Stimulated activated CD8-positive, alpha-beta memory T cell treated with anti-CD3 and anti-CD28 coated beads, Interleukin-7, amount 100 ng/mL, for 24 hours (primary cell): Measurements from ENCODE around the gene ALDH16A1.

Experiments used
- DNase-seq: peaks from one replicate; pipeline ENCODE4 v3.0.0-alpha.2; 2020; ENCODE audit warnings: low read depth

Gene ALDH16A1

DNA sequence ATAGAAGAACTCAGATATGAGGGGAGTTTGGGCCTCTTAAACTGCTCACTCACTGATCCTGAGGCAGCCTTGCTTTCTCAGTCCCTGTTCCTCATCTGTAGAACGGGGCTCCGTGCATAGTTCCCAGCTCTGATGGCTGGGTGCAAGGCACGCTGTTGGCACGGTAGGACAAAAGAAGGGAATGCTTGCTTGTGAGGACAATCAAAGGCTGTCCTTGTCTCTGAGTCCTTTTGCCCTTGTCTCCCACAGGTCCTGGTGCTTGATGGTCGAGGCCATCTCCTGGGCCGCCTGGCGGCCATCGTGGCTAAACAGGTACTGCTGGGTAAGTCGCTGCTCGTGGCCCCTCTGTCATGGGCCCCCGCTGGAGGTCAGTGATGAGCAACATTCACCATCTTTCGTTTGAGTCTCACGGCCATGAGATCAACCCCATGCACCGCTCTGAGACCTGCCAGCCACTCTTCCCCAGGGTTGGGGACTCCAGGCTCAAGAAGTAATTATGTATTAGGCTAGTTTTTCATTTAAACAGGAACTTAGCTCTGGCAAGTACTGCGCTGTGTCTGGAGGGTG is 36.7 kb downstream of the ALDH16A1 start:
- no peak for DNase-seq

DNA sequence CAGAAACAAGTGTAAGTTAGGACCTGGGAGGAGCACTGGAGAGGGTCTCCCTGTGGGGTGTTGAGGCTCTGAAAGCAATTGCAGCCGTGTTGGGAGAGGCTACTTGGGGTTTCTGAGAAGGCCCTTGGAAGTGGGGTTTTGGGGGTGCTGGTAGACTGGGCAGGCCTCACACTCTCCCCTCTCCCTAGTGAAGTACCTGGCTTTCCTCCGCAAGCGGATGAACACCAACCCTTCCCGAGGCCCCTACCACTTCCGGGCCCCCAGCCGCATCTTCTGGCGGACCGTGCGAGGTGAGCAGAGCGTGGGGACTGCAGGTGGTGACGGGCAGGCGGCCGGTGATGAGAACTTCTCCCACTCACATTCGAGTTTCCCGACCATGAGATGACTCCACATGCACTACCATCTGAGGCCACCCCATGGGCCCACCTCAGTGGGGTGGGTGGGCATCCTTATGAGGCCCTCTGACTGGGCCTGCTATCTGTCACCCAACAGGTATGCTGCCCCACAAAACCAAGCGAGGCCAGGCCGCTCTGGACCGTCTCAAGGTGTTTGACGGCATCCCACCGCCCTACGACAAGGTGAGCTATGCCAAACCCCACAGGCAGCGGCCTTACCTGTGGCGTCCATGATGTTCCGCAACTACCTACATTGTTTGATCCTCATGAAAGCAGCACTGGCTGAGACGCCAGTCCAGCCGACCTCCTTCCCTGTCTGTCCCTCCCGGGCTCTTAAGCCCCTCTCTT is 37.4 kb downstream of the ALDH16A1 start:
- DNase-seq: no peak

DNA sequence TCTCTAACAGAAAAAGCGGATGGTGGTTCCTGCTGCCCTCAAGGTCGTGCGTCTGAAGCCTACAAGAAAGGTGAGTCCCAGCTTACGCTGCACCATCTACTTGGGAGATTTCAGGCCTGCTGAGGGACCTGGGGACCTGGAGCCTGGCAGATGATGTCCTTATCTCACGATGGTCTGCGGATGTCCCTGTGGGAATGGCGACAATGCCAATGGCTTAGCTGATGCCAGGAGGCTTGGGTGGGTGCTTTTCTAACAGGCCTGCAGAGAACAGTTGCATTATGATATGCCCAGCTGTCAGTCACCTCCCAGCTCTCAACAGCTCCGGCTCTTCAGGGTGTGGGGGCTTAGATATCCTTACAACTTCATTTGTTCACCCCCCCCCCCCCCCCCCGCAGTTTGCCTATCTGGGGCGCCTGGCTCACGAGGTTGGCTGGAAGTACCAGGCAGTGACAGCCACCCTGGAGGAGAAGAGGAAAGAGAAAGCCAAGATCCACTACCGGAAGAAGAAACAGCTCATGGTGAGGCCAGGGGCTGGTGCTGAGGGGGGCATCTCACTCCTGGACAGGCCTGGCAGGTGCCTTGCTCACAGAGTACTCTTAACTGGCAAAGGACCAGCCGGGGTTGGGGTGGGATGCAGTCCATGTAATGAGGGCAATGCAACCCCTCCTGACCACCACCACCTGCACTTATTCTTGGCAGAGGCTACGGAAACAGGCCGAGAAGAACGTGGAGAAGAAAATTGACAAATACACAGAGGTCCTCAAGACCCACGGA is 38.2 kb downstream of the ALDH16A1 start:
- DNase-seq: no peak

DNA sequence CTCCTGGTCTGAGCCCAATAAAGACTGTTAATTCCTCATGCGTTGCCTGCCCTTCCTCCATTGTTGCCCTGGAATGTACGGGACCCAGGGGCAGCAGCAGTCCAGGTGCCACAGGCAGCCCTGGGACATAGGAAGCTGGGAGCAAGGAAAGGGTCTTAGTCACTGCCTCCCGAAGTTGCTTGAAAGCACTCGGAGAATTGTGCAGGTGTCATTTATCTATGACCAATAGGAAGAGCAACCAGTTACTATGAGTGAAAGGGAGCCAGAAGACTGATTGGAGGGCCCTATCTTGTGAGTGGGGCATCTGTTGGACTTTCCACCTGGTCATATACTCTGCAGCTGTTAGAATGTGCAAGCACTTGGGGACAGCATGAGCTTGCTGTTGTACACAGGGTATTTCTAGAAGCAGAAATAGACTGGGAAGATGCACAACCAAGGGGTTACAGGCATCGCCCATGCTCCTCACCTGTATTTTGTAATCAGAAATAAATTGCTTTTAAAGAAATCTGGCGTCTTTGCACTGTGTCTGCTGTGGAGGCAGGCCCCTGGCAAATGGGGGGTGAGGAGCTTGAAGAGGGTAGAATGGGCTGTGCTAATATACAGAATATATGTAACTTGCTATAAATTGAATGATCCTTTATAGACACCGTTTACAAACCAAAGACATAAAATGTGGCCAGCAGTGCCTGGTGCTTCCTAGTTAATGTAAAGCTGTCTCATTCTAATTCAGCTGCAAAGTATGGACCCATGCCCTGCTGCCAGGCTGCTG is 39.0 kb downstream of the ALDH16A1 start:
- no peak for DNase-seq

DNA sequence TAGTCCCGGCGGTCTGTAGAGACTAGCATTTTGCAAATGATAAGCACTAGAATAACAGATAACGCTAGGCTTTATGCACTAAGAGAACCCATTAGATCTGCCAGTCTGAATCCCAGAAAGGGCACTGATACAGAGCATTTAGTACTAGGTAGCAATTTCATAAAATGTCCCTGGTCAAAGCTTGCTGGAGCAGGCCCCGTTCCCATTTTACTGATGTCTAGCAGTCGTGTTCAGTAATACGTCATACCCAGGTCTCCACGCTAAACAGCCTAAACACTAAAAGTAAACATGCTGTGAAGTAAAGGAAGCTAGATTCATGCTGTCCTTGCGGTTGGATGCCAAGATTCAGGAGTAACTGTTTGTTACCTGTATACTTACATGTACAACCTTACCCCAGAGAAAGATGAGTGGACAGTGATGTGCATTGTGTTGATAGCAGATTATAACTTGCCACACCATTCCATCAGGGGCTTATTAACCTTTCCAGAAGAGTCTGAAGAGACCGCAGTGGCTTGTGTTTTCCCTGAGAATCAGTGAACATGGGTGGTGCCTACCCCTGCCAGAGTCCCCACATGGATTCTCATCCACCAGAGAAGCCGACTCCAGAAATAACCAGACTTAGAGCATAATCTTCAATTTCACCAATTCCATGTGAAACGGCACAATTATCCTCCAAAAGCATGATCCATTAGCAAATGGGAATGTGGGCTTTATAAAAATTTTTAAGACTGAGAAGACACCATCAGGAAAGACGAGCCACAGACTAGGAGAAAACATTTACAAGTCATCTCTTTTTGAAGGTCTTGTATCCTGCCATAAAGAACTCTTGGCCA is 39.8 kb downstream of the ALDH16A1 start:
- no peak for DNase-seq

DNA sequence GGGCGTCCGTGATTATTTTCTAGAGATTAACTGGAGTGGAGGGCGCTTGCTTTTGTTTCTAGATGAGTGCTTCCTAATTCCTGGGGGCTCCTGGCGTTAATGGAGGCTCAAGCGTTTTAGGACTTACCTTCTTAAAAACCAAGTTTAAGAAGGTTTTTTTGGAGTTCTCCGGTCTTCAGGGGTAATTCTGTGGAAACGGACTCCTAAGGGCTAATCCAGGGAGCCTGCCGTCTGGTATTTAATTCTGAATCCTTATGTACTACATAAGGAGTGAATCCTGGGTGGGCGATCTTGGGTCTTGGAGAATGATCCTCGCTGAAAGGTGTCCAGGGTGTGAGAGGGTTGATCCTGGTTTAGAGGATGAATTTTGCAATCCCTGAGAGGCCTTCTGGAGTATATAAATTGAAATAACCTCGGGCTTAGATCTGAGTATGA is 43.6 kb downstream of the ALDH16A1 start:
- DNase-seq: no peak

DNA sequence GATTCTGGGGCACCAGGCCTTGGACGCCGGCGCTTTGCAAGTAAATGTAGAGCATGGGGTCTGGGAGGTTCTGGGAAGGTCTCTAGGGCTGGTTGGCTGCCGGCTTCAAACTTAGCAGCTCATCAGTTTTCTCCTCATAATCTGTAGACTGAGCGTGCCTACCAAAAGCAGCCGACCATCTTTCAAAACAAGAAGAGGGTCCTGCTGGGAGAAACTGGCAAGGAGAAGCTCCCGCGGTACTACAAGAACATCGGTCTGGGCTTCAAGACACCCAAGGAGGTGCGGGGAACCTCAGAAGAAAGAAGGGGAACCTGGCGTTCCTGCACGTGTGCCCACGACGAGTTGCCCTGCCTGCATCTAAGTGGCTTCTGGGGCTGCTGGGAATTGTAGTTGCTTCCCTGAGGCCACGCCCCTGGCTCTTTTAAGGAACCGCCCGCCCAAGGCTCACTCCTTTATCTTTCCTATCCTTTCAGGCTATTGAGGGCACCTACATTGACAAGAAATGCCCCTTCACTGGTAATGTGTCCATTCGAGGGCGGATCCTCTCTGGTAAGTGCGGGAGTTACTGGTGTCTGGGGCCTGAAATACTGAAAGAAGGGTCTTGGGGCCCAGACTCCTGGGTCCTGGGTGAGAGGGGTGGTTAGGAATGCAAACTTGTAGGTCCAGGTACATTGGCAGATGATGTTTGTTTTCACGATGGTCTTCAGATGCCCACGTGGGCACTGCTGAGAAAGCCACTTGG is 44.2 kb downstream of the ALDH16A1 start:
- no peak for DNase-seq

DNA sequence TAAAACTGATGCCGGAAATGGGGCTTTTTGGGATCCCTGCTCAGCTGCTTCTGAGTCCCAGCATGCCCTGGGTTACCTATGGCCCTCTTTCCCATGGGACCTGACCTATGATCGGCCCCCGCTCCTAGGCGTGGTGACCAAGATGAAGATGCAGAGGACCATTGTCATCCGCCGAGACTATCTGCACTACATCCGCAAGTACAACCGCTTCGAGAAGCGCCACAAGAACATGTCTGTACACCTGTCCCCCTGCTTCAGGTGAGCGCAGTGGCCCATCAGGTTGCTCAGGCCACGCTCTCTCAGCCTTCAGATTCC is 44.7 kb downstream of the ALDH16A1 start:
- no peak for DNase-seq

DNA sequence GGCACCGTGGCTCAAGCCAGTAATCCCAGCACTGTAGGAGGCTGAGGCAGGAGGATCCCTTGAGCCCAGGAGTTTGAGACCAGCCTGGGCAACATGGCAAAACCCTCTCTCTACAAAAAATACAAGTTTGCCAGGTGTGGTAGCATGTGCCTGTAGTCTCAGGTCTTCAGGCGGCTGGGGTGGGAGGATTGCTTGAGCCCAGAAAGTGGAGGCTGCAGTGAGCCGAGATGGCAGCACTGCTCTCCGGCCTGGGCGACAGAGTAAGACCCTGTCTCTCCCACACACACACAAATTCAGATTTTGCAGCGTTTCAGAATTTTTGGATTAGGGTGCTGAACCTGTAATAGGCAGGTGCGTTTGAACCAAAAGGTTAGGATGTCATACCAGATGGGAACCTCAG is 45.5 kb downstream of the ALDH16A1 start:
- no peak for DNase-seq

DNA sequence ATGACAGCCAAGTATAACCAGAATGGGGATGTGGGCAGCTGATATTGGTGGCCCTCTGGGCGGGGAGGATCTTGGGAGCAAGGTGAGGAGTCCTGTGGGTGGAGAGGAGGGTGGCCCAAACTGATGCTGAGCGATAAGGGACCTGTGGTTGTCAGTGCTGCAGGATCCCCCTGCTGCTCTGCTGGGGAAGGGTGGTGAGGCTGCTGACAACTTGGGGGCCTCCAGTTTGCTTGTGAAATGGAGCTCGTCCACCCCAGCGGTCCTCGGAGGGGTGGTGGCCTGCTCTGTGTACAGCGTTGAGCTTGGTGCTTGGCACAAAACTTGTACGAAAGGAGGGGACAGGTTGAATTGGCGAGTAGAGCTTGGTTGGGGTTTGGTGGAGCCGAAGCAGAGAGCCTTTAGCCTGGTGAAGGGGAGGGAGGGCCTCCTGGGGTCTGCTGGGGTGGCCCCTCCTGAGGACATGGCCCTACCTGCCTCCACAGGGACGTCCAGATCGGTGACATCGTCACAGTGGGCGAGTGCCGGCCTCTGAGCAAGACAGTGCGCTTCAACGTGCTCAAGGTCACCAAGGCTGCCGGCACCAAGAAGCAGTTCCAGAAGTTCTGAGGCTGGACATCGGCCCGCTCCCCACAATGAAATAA is 46.1 kb downstream of the ALDH16A1 start:
- no peak for DNase-seq

DNA sequence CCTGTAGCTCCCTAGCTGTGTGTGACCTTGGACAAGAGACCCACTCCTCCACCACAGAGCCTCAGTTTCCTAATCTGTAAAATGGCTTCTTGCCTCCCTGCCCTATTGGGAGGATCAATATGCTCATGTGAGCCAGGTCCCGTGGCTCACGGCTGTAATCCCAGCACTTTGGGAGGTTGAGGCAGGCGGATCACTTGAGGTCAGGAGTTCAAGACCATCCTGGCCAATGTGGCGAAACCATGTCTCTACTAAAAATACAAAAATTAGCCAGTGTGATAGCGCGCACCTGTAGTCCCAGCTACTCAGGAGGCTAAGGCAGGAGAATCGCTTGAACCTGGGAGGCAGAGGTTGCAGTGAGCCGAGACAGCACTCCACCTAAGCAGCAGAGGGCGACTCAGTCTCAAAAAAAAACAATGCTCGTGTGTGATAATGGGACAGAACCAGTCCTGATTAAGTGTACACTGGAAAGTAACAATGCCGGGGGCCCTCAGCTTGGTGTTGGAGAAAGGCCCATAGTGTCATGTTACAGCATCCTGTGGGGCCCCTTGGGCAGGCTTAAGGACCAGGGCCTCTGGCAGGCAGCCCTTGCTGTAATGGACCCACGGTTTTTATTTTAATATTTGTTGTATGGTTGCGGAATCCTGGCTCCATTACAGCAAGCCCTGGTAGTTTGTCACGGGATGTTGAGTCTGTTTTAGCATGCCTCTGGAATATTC is 50.0 kb downstream of the ALDH16A1 start:
- DNase-seq: no peak

DNA sequence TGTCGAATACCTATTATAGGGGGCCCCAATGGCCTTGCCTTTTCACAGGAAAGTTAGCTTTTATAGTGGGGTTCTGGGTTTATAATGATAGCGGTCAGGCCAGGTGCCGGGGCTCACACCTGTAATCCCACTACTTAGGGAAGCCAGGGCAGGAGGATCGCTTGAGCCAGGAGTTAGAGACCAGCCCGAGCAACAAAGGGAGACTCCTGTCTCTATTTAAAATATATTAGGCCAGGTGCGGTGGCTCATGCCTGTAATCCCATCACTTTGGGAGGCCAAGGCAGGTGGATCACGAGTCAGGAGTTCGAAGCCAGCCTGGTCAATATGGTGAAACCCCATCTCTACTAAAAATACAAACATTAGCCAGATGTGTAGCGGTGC is 50.5 kb downstream of the ALDH16A1 start:
- no peak for DNase-seq

DNA sequence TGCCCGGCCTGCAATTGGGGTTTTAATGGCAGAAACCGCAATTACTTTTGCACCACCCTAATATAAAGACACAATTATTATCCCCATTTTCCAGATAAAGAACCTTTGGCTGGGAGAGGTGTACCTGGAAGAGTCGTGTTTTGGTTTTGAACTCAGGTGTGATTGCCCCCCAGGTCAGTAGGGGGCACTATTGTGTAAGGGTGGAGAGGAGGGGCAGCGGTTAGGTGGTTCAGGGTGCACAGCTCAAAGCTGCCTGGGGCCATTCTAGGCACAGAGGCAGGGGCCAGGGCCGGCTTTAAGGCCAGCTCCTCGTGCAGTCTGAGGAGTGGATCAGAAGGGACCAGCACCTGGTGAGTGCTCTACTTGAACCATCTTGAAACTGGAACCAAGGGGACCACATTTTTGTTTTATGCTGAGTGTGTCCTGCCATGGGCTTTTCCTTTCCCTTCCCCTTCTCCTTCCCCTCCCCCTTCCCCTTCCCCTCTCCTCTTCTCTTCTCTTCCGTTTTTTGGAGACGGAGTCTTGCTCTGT is 53.6 kb downstream of the ALDH16A1 start:
- DNase-seq: no peak

DNA sequence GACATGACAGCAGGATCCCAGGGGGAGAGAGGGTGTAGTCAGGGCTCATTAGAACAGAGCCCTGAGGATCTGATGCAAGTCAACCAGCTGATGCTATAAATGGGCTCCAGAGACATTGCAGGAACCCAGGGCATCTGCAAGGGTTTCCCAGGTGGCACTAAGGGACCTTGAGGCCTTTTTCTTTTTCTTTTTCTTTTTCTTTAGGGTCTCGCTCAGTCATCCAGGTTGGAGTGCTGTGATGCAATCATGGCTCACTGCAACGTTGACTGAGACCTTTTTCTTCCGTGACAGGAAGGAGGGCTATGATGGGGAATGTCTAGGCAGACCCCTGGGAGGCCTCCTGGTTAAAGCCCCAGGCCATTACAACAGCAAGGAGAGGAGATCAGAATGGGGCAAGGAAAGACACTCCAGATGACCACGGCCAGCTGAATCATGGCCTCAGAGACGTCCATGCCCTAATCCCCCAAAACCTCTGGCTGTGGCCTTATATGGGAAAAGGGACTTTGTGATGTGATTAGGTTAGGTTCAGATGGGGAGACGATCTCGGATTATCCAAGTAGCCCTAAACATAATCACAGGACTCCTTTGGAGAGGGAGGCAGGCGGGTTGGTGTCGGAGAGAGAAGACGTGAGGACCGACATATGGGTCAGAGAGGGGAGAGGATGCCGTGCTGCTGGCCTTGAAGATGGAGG is 54.9 kb downstream of the ALDH16A1 start:
- no peak for DNase-seq

DNA sequence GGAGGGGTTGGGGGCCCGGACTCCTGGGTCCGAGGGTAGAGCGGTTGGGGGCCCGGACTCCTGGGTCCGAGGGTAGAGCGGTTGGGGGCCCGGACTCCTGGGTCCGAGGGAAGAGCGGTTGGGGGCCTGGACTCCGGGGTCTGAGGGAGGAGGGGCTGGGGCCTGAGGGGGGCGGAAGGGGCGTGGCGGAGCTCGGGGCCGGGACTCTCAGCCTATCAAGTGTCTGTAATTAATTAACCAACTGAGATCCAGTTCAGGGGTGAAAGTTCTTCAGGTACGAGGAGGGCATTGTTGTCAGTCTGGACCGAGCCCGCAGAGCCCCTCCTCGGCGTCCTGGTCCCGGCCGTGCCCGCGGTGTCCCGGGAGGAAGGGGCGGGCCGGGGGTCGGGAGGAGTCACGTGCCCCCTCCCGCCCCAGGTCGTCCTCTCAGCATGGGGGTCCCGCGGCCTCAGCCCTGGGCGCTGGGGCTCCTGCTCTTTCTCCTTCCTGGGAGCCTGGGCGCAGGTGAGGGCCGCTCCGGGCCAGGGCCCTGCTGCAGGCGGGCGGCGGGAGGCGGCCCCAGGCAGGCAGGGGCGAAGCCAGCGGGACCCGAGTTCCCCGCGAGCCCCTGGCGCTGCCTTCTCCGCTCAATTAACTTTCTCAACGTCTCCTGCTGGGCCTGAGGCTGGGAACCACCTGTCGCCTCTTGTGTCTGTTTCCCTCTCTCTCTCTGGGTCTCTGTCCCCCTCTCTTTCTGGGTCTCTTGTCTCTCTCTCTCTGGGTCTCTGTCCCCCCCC is 60.1 kb downstream of the ALDH16A1 start:
- DNase-seq: no peak

DNA sequence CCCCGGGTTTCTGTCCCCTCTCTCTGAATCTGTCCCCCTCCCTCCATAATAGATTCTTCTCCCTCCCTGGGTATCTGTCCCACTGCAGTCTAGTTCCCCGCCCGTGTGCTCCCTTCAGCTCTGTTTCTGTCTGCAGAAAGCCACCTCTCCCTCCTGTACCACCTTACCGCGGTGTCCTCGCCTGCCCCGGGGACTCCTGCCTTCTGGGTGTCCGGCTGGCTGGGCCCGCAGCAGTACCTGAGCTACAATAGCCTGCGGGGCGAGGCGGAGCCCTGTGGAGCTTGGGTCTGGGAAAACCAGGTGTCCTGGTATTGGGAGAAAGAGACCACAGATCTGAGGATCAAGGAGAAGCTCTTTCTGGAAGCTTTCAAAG is 60.7 kb downstream of the ALDH16A1 start:
- no peak for DNase-seq

DNA sequence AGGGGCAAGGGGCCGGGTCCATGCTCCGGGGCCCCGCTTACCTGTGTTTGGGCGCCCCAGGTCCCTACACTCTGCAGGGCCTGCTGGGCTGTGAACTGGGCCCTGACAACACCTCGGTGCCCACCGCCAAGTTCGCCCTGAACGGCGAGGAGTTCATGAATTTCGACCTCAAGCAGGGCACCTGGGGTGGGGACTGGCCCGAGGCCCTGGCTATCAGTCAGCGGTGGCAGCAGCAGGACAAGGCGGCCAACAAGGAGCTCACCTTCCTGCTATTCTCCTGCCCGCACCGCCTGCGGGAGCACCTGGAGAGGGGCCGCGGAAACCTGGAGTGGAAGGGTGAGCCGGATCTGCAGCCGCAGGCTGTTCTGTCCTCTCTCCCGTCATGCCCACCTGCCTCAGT is 61.1 kb downstream of the ALDH16A1 start:
- DNase-seq: no peak

DNA sequence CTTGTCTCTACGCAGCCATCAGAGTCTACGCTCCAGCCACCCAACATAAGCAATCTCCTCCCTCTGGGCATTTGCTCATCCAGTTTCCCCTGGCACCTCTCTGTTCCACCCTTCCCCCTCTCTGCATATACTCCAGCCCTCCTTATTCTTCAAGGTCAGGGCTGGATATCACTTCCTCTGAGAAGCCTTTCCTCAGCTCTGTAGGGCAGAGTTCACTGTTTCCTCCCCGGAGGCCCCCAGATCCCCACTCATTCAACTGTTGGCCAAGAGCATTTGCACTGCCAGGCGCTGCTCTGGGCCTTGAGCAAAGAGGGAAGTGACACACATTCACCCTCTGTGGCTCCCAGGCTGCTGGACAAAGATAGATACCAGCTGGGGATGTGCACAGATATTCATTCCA is 62.7 kb downstream of the ALDH16A1 start:
- no peak for DNase-seq
